Measurements from ENCODE around the gene CUL2.

DNA sequence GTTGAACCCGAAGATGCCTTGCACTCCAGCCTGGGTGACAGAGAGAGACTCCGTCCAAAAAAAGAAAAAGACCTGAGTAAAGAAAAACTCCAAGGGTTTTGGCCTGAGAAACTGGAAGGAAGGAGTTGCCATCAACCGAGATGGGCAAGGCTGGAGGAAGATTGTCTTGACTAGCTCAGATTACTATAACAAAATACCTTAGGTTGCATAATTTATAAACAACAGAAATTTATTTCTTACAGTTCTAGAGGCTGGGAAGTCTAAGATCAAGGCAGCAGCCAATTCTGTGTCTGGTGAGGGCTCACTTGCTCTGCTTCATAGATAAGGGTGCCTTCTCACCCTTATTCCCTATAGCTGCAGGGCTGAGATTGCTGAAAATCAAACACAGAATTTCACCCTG is 91.2 kb downstream of the CUL2 start:
- TF ChIP-seq ZNF274 (IDR thresholded peaks at IDR 0.05; ENCODE audit: low read depth, low read length) (no peak), YY1 (IDR thresholded peaks at IDR 0.05; ENCODE audit: insufficient read depth, insufficient read length) (no peak), SUZ12 (IDR thresholded peaks at IDR 0.05; ENCODE audit: extremely low read depth, insufficient read depth, insufficient read length) (no peak)
